K562 (cell line): ENCODE measurements around the gene PRELID1. TPM values are rescaled to one million over a fixed set of nuclear protein-coding genes. Genes with fewer than 3 reads are reported as not detected.

ENCODE experiments used
- ASH1L ChIP-seq: fragments of 450-650 bp; IDR thresholded peaks from 2 replicates; pipeline ENCODE4 v1.6.1; 2018; ENCODE audit warnings: borderline replicate concordance, mild to moderate bottlenecking, low read depth; ENCODE audit not compliant: partially characterized antibody
- E2F1 ChIP-seq: sonication (generic); formaldehyde crosslinking; IDR thresholded peaks from 2 replicates; pipeline ENCODE4 v1.8.1; 2023; ENCODE audit warnings: mild to moderate bottlenecking, missing genetic modification reagents, moderate library complexity
- ELF1 ChIP-seq: fragments of 200-800 bp; sonication (Bioruptor generic); IDR thresholded peaks from 2 replicates; pipeline ENCODE4 v1.6.1; 2016; ENCODE audit warnings: missing genetic modification characterization, missing compliant biosample characterization
- EWSR1 ChIP-seq: fragments of 450-650 bp; IDR thresholded peaks from 2 replicates; pipeline ENCODE4 v1.6.1; 2018; ENCODE audit warnings: borderline replicate concordance, mild to moderate bottlenecking, low read depth, moderate library complexity; ENCODE audit not compliant: partially characterized antibody
- FOSL1 ChIP-seq: fragments of 200-800 bp; sonication (Bioruptor generic); conservative IDR thresholded peaks from 2 replicates; pipeline ENCODE4 v1.6.1; 2016; ENCODE audit warnings: missing genetic modification characterization, missing compliant biosample characterization
- HMGN3 ChIP-seq: IDR thresholded peaks from 2 replicates; pipeline ENCODE4 v1.6.1; 2011; ENCODE audit warnings: borderline replicate concordance, low read depth, mild to moderate bottlenecking, mixed read lengths, low read length; ENCODE audit not compliant: insufficient read length; ENCODE audit errors: extremely low read depth
- HNRNPUL1 ChIP-seq: fragments of 200-400 bp; formaldehyde crosslinking; IDR thresholded peaks from 2 replicates; pipeline ENCODE4 v1.6.1; 2017; ENCODE audit warnings: low read length
- KHSRP ChIP-seq: fragments of 450-650 bp; IDR thresholded peaks from 2 replicates; pipeline ENCODE4 v1.6.1; 2017
- NCOA6 ChIP-seq: fragments of 450-650 bp; IDR thresholded peaks from 2 replicates; pipeline ENCODE4 v1.6.1; 2017; ENCODE audit warnings: mild to moderate bottlenecking
- NEUROD1 ChIP-seq: fragments of 150-350 bp; IDR thresholded peaks from 2 replicates; pipeline ENCODE4 v1.6.1; 2014; ENCODE audit warnings: borderline replicate concordance, low read length, low read depth; ENCODE audit not compliant: partially characterized antibody
- PHB ChIP-seq: fragments of 250-450 bp; sonication (Bioruptor Pico); IDR thresholded peaks from 2 replicates; pipeline ENCODE4 v1.5.0; 2021
- RAD21 ChIP-seq, 2 experiments: fragments of 250-450 bp in 1 of 2; fragments of 450-650 bp in 1 of 2; sonication (Bioruptor Pico) in 1 of 2; formaldehyde crosslinking in 1 of 2; IDR thresholded peaks in 1 of 2; conservative IDR thresholded peaks in 1 of 2; 2 replicates each; pipeline versions ENCODE4 v1.4.0 to v1.8.0; 2020 to 2022; ENCODE audit warnings: mild to moderate bottlenecking in 2 of 2, moderate library complexity in 1 of 2
- SMARCB1 ChIP-seq: IDR thresholded peaks from 2 replicates; pipeline ENCODE4 v1.6.1; 2011; ENCODE audit warnings: improper control_type of control experiment, low read depth; ENCODE audit not compliant: insufficient read length
- SNRNP70 ChIP-seq: fragments of 200-400 bp; formaldehyde crosslinking; optimal IDR thresholded peaks from 2 replicates; pipeline ENCODE3; 2017; ENCODE audit warnings: low read depth, low read length
- TRIM25 ChIP-seq: fragments of 450-650 bp; IDR thresholded peaks from 2 replicates; pipeline ENCODE4 v1.7.0; 2016; ENCODE audit warnings: borderline replicate concordance
- XRCC5 ChIP-seq: fragments of 200-400 bp; formaldehyde crosslinking; IDR thresholded peaks from 2 replicates; pipeline ENCODE4 v1.6.1; 2017; ENCODE audit warnings: low read depth, mild to moderate bottlenecking, low read length
- ZNF146 ChIP-seq: IDR thresholded peaks from one replicate; pipeline ENCODE4 v1.6.1; 2018; ENCODE audit warnings: missing compliant biosample characterization; ENCODE audit not compliant: unreplicated experiment
- ZNF184 ChIP-seq: sonication (generic); formaldehyde crosslinking; IDR thresholded peaks from 2 replicates; pipeline ENCODE4 v1.5.0; 2020; ENCODE audit warnings: missing genetic modification reagents
- ZNF707 ChIP-seq: fragments of 250-450 bp; sonication (Bioruptor Pico); conservative IDR thresholded peaks from 2 replicates; pipeline ENCODE4 v1.8.0; 2022; ENCODE audit warnings: inconsistent platforms, mild to moderate bottlenecking, moderate library complexity
- polyA plus RNA-seq, 8 experiments: library from polyadenylated mRNA; depleted of rRNA in 4 of 8; stranded (reverse) in 5 of 8; unstranded in 3 of 8; fragments of >200 nt; fragmentation: Nextera tagmentation in 2 of 8; fragmentation: Illumina TruSeq in 1 of 8; extraction: Ambion mirVana in 2 of 8; extraction: Trizol in 1 of 8; gene quantifications; 2 replicates each; pipeline versions ENCODE4 v1.2.1 to v1.2.3, GENCODE V29; 2011 to 2014; ENCODE audit warnings: inconsistent platforms in 1 of 8, missing spikeins in 1 of 8
- total RNA-seq, 7 experiments: library from RNA; depleted of rRNA in 6 of 7; stranded (reverse); fragments of >200 nt in 6 of 7; fragmentation: Illumina TruSeq in 2 of 7; extraction: Trizol in 2 of 7; gene quantifications; 2 replicates each; pipeline versions ENCODE4 v1.2.1 to v1.2.3, GENCODE V29; 2011 to 2021; ENCODE audit warnings: low replicate concordance in 1 of 7
- TF ChIP-seq, protein P1 (sequence below): fragments of 250-450 bp; sonication (Bioruptor Pico); IDR thresholded peaks from 2 replicates; pipeline ENCODE4 v1.4.0; 2020; ENCODE audit warnings: borderline replicate concordance
- TF ChIP-seq, protein P2 (sequence below): fragments of 250-450 bp; sonication (Bioruptor Pico); IDR thresholded peaks from 2 replicates; pipeline ENCODE4 v1.6.1; 2021; ENCODE audit warnings: mild to moderate bottlenecking
- TF ChIP-seq, protein P3 (sequence below): IDR thresholded peaks from 2 replicates; pipeline ENCODE4 v1.6.1; 2016; ENCODE audit warnings: missing genetic modification characterization, missing compliant biosample characterization

PRELID1 gene
- total and polyA plus RNA-seq, 9 of the 15 experiments (the other 6 are each of a cell fraction or from before 2014, with no cell fraction given), result 40.1 to 484 (median 340) TPM

DNA sequence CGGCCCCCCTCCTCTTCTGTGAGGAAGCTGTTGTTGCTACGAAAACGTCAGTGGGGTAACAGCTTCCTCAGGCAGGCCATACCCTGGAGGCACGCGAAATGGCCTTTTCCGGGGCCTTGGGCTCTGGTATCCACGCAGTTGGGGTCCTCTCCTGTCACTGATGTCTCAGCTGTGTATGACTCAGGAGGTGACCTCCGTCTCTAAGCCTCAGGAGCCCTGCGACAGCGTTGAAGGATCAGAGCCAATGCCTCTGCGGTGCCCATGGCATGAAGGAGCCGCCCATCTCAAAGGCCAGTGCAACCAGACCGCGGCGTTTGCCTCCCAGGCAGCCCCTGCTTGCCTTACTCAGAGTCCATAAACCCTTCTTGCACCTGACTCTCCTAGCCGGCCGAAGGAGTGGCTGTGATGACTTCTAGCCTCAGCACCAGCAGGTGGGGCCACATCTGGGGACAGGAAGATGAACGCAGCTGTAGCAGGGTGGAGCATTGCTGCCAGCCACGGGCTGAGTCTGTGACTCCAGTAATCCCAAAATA, 9.1 kb downstream of the PRELID1 start (continued):
- TF ChIP-seq, protein P1, sequence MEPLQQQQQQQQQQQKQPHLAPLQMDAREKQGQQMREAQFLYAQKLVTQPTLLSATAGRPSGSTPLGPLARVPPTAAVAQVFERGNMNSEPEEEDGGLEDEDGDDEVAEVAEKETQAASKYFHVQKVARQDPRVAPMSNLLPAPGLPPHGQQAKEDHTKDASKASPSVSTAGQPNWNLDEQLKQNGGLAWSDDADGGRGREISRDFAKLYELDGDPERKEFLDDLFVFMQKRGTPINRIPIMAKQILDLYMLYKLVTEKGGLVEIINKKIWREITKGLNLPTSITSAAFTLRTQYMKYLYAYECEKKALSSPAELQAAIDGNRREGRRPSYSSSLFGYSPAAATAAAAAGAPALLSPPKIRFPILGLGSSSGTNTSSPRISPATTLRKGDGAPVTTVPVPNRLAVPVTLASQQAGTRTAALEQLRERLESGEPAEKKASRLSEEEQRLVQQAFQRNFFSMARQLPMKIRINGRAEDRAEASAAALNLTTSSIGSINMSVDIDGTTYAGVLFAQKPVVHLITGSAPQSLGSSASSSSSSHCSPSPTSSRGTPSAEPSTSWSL (CRISPR knock-in tag), result no peak
- TF ChIP-seq HMGN3 (no peak), E2F1 (CRISPR knock-in tag) (no peak), HNRNPUL1 (no peak), ELF1 (tag) (no peak), NCOA6 (no peak), ZNF184 (no peak), XRCC5 (no peak), FOSL1 (tag) (no peak; the same call in 1 of the 2 replicates), SNRNP70 (no peak), ZNF707 (CRISPR knock-in tag) (no peak), KHSRP (no peak), ASH1L (no peak), NEUROD1 (no peak), TRIM25 (no peak), SMARCB1 (no peak), RAD21 (CRISPR knock-in tag; conservative IDR thresholded peaks at IDR 0.05 in 1 of 2, IDR thresholded peaks at IDR 0.05 in 1 of 2) (peak in 1 of 2 experiments; percentile 30; a peak in 1 of 4 replicates), ZNF146 (CRISPR knock-in tag) (no peak), PHB (CRISPR knock-in tag) (no peak), EWSR1 (no peak)
- TF ChIP-seq, protein P2, sequence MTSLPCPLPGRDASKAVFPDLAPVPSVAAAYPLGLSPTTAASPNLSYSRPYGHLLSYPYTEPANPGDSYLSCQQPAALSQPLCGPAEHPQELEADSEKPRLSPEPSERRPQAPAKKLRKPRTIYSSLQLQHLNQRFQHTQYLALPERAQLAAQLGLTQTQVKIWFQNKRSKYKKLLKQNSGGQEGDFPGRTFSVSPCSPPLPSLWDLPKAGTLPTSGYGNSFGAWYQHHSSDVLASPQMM (CRISPR knock-in tag), result no peak
- TF ChIP-seq, protein P3, sequence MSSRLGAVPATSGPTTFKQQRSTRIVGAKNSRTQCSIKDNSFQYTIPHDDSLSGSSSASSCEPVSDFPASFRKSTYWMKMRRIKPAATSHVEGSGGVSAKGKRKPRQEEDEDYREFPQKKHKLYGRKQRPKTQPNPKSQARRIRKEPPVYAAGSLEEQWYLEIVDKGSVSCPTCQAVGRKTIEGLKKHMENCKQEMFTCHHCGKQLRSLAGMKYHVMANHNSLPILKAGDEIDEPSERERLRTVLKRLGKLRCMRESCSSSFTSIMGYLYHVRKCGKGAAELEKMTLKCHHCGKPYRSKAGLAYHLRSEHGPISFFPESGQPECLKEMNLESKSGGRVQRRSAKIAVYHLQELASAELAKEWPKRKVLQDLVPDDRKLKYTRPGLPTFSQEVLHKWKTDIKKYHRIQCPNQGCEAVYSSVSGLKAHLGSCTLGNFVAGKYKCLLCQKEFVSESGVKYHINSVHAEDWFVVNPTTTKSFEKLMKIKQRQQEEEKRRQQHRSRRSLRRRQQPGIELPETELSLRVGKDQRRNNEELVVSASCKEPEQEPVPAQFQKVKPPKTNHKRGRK (tag), result no peak
